ENCODE data around the gene PM20D1.
"Not testable (repeated sequence)": the region's sequence is repeated elsewhere in the genome, so short reads cannot be mapped to it uniquely, and the experiment has no call there.

The PM20D1 gene, protein sequence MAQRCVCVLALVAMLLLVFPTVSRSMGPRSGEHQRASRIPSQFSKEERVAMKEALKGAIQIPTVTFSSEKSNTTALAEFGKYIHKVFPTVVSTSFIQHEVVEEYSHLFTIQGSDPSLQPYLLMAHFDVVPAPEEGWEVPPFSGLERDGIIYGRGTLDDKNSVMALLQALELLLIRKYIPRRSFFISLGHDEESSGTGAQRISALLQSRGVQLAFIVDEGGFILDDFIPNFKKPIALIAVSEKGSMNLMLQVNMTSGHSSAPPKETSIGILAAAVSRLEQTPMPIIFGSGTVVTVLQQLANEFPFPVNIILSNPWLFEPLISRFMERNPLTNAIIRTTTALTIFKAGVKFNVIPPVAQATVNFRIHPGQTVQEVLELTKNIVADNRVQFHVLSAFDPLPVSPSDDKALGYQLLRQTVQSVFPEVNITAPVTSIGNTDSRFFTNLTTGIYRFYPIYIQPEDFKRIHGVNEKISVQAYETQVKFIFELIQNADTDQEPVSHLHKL

DNA sequence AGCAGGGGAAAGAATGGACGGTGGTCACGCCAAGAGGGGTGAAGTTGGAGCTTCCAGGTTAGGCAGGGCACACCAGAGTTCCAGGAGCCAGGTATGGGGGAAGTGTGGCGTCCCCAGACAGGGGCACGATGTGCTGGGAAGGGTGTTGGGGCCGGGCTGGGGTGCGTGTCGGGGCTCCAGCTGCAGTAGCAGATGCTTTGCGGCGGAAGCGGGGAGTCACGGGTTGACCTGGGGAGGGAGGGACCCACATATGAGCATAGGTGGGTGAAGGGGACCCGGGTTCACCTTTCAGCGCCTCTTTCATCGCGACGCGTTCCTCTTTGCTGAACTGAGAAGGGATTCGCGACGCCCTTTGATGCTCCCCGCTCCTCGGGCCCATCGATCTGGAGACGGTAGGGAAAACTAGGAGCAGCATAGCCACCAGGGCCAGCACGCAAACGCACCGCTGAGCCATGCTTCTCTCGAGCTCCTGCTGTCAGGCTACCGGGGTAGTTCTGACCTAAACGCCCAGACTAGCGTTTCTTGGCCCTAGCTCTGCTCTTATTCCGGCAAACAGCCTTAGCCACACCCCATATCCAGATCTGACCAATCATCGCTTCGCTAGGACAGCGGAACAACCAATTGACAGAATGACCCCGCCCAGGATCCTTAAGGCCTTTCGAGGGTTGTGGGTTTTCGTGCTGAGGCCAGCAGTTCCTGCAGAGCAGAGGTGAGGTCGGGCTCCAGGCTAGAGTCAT lies at the start of gene PM20D1:
TSS of gene PM20D1 (minus strand) at position 514 of the 737 bp plus-strand sequence. CDS start at position 454, 60 bp downstream.
- DNase-seq, result peak; percentile 80

DNA sequence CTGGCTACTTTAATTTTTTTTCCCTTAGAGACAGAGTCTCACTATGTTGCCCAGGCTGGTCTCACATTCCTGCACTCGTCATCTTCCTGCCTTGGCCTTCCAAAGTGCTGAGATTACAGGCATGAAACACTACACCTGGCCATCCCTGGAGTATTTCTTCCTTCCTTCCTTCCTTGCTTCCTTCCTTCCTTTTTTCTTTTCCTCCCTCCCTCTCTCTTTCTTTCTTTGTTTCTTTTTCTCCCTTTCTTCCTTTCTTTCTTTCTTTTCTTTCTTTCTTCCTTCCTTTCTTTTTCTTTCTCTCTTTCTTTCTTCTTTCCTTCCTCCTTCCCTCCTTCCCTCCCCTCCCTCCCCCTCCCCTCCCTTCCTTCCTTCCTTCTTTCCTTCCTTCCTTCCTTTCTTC lies 46.4 kb upstream of the PM20D1 start:
- DNase-seq, result no peak

DNA sequence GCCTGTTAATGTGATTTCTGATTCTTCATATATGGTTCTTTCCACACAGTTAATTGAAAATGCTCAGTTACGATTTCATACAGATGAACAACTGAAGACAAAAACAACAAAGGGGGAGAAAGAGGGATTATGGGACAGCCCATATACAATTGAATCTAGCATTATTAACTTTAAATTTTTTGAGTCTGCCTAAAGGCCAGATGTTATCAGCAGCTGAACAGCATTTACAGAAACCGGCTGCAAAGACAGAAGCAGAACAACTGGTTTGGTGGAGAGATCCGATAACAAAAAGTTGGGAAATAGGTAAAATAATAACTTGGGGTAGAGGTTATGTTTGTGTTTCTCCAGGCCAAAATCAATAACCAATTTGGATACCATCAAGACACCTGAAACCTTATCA lies 44.2 kb upstream of the PM20D1 start:
- not testable (repeated sequence) for DNase-seq

DNA sequence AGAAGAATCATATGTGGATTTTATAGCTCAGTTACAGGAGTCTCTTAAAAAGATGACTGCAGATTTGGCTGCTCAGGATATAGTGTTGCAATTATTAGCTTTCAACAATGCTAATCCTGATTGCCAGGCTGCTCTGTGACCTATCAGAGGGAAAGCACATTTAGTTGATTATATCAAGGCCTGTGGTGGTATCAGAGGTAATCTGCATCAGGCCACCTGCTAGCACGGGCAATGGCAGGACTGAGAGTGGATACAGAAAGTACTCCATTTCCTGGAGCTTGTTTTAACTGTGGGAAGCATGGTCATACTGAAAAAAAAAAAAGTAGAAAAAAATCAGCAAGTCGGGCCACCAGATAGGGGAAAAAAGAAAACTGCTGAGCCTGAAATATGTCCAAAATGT lies 42.2 kb upstream of the PM20D1 start:
- DNase-seq, result not testable (repeated sequence)

DNA sequence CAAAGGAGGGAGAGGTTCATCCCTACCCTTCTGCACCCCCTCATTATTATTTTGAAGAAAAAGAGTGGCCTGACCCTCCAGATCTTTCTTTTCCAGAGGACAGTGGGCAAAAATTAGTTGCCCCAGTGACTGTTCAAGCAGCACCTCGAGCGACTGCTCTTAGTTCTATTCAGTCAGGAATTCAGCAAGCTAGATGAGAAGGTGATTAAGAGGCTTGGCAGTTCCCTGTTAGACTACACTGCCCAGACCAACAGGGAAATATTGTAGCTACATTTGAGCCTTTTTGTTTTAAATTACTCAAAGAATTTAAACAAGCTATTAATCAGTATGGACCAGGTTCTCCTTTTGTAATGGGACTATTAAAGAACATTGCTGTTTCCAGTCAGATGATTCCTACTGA lies 41.5 kb upstream of the PM20D1 start:
- not testable (repeated sequence) for DNase-seq

DNA sequence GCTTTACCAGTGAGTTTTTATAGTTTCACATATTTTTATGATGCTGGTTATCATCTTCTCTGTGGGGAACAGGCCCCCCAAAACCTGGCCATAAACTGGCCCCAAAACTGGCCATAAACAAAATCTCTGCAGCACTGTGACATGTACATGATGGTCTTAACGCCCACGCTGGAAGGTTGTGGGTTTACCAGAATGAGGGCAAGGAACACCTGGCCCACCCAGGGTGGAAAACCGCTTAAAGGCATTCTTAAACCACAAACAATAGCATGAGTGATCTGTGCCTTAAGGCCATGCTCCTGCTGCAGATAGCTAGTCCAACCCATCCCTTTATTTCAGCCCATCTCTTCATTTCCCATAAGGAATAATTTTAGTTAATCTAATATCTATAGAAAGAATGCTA lies 40.7 kb upstream of the PM20D1 start:
- DNase-seq, result not testable (repeated sequence)

DNA sequence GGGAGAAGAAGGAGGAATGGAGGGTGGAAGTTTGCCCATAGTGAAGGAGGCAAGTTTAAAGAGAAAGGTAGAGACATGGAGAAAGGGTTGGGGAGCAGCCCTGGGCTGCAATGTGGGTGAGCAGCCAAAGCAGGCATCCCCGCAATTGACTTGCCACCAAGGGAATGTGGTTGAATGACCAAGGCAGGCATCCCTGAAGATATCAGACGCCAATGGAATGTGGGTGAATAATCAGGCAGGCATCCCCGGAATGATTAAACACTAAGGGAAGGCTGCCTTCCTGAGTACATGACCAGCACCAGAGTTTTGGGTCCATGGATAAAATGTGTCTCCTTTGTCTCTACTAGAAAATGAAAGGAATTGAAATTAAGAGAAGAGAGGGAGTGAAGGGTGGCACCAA lies 39.8 kb upstream of the PM20D1 start:
- DNase-seq, result not testable (repeated sequence)

DNA sequence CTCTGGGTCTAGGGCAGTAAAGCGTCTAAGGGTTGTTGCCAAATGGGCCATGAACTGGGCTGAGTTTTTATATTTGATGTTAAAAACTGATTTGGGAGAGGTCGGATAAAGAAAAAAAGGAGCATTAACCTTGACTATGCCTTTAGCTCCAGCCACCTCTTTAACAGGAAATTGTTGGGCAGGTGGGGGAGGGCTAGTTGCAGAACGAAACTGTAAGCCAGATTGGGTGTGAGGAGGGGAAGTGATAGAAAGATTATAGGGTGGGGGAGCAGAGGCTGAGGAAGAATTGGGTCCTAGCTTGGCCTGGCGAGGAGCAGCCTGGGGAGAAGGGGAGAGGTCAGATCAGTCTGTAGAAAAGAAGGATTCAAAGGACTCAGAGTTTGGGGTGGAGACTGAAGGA lies 39.1 kb upstream of the PM20D1 start:
- DNase-seq, result not testable (repeated sequence)

DNA sequence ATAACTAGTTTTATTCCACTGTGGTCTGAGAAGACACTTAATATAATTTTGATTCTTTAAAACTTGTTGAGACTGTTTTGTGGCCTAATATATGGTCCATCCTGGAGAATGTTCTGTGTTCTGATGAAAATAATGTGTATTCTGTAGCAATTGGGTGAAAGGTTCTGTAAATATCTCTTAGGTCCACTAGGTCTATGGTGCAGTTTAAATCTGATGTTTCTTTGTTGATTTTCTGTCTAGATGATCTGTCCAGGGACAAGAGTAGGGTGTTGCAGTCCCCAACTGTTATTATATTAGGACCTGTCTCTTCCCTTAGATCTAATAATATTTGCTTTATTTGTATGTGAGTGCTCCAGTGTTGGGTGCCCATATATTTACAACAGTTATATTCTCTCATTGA lies 33.9 kb upstream of the PM20D1 start:
- no peak for DNase-seq

DNA sequence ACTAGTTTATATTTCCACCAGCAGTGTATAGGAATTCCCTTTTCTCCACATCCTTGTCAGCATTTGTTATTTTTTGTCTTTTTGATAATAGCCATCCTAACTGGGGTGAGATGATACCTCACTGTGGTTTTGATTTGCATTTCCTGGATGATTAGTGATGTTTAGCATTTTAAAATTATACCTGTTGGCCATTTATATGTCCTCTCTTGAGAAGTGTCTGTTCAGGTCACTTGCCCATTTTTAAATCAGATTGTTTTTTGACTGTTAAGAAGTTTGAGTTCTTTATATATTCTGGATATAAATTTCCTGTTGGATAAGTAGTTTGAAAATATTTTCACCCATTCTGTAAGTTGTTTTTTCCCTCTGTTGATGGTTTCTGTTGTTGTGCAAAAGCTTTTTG lies 31.0 kb upstream of the PM20D1 start:
- DNase-seq, result no peak

DNA sequence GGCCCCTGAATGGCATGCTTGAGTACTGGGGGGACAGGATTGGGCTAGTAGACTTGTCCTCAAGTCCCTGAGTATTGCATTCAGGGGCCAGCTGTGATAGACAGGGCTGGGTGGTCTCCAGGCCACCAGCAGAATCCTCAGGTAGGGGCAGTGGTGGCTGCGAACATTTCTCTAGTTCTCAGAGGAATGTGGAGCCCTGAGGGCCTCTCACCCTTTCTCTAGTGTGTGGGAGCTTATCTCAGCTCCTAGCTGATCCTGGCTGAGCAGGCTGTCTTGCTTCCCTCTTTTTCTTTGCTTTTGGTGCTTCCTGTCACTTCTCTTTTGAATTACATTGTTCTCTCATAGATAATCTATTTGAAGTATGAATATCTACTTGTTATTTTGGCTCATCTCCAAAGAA lies 30.0 kb upstream of the PM20D1 start:
- no peak for DNase-seq

DNA sequence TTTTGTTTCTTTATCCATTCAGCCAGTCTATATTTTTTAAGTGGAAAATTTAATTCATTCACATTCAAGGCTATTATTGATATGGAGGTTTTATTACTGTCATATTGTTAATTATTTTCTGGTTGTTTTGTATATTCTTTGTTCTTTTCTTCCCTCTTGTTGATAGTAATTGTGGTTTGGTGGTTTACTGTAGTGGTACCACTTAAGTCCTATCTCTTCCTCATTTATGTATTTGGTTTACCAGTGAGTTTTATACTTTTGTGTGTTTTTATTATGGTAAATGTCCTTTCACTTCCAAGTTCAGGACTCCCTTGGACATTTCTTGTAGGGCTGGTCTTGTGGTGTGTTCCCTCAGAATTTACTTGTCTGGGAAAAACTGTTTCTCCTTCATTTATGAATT lies 28.1 kb upstream of the PM20D1 start:
- DNase-seq, result no peak

DNA sequence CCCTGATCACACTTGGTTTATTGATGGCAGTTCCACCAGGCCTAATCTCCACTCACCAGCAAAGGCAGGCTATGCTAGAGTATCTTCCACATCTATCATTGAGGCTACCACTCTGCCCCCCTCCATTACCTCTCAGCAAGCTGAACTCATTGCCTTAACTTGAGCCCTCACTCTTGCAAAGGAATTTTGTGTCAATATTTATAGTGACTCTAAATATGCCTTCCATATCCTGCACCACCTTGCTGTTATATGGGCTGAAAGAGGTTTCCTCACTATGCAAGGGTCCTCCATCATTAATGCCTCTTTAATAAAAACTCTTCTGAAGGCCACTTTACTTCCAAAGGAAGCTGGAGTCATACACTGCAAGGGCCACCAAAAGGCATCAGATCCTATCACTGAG lies 23.2 kb upstream of the PM20D1 start:
- DNase-seq, result not testable (repeated sequence)

DNA sequence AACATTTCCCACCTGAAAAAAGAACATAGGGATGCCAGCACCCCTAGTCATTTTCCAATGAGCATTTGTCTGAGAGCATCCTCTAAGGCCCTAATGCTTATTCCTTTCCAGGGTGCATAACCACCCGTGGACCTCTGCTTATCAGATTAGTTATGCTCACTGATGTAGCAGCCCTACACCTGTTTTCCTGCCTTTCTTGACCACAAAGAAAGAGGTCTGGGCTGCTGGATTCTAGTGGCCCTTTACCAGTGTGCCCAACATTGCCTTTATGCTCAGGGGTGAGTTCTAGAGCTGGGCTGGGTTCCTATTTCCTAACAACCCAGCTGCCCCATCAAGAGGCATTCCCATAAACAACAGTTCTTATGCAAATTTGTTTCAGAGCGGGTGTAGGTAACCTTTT lies 20.3 kb upstream of the PM20D1 start:
- no peak for DNase-seq

DNA sequence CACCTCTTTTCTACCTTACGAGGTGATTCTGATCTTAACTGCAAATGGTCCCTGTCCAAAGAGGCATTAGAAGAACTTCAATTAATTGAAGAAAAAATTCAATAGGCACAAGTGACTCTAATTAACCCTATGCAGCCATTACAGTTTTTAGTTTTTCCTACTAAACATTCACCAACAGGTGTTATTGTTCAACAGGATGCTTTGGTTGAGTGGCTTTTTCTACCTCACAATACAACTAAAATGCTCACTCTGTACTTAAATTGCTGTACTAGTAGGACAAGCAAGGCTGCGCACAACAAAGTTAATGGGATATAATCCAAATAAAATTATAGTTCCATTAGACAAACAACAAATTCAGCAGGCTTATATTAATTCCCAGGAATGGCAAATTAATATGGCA lies 11.6 kb upstream of the PM20D1 start:
- no peak for DNase-seq

DNA sequence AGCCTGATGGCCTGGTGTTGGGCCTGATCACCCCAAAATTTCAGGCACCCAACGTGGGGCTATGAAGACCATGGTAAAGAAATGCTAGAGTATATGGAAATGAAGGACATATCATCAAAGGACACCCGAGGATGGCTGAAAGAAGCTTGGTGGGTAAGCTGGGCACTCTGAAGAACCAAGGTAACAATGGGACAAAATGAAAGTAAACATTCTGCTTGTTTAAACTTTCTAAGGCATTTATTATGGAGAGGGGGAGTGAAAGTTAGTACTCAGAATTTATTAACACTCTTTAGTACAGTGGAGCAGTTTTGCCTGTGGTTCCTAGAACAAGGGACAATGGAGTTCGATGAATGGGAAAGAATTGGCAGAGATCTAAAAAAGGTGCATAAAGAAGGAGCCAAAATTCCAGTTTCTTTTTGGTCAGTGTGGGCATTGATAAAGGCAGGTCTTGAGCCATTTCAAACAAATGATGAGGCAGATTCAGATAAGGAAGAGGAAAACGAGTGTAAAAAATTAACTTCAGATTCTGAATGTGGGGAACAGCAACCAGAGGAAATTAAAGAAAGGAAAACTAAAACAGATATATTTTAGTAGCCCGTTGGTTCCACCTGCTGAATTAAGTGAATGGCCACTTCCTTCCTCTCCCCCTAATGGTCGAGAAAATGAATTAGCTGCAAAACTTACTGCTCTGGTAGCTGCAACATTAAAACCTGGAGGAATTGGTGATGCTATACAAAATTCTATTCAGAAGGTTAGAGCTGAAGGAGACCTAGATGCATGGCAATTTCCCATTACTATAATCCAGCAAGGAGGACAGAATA lies 8.4 kb upstream of the PM20D1 start:
- no peak for DNase-seq

DNA sequence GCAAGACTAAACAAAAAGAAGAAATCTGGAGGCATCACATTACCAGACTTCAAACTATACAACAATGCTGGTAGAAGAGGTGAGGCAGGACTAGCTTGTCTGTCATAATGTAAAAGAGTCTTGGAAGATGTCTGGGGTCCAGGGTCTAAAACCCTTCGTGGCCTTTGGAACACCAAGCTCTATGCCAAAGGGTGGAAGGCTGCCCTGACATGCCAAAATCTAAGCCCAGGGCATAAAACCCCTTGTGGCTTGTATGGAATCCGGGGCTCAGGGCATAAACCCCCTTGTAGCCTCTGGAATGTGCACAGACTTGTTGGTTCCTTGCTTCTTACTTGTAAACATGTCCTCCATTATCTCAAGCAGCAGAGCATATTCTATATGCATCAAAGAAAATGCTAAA lies 7.6 kb upstream of the PM20D1 start:
- not testable (repeated sequence) for DNase-seq

DNA sequence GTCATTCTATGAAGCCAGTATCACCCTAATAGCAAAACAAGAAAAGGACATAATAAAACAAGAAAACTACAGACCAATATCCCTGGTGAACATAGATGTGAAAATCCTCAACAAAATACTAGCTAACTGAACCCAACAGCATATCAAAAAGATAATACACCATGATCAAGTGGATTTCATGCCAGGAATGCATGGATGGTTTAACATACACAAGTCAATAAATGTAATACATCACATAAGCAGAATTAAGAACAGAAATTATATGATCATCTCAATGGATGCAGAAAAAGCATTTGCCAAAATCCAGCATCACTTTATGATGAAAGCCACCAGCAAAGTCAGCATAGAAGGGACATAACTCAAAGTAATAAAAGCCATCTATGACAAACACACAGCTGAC lies 6.5 kb upstream of the PM20D1 start:
- no peak for DNase-seq

DNA sequence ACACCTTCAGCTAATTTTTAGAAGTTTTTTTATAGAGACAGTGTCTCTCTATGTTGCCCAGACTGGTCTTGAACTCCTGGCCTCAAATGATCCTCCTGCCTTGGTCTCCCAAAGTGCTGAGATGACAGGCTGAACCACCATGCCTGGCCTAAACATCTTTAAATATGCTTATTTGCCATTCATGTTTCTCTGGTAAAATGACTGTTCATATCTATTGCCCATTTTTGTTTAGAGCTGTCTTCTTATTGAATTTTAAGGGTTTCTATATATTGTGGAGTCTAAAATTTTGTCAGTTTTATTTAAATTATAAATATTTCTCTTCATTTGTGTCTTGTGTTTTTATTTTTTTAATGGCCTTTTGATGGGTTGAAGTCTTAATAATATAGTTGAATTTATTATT lies 3.0 kb upstream of the PM20D1 start:
- no peak for DNase-seq

DNA sequence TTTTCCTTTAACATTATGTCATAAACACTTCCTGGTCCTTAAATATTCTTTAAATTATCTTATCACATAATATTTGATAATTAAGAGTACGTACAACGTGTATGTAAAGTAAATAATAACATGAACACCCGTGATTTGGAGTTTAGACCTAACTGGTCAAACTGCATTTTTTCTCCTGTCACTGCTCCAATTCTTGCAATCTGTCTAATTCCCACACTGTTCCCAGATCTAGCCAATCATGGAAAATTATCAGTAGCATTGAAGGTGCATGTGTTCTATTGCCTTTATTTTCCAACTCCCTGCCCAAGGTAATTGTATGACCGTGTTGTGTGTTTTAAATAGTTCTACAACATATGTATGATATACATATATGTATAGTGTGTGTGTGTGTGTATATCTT lies 2.1 kb upstream of the PM20D1 start:
- no peak for DNase-seq

DNA sequence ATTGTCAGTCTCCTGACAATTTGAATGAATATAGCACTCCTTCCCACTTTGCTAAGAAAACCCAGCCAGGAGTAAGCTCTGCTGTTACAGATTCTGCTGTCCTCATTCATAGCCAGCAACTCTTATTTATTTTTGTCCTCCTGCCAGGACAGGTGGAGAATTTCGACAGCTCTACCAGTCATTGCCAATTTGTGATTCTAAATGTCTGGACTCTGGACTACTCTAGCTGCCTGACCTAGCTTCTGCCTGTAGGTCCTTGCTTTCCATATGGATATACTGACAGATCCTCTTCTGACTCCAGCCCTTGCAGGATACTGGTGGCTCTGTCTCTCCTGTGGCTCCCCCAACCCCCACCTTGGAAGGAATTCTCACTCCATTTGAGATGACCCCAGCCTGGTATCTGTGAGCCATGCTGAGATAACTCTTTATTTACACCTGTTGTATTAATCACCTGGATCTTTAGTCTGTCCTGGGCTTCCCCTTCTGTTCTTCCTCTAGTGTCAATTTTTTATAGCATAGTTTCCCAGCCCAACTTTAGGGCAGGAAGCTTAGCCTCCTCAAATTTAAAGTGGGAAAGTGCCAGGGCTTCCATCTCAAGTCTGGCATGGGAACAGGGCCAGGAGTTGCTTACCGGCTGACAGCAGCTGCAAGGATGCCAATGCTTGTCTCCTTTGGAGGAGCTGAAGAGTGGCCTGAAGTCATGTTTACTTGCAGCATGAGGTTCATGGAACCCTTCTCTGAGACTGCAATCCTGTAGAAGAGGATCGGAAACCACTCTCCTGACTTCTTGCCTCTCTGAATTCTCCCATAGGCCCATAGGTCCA lies 6.7 kb downstream of the PM20D1 start:
- no peak for DNase-seq

DNA sequence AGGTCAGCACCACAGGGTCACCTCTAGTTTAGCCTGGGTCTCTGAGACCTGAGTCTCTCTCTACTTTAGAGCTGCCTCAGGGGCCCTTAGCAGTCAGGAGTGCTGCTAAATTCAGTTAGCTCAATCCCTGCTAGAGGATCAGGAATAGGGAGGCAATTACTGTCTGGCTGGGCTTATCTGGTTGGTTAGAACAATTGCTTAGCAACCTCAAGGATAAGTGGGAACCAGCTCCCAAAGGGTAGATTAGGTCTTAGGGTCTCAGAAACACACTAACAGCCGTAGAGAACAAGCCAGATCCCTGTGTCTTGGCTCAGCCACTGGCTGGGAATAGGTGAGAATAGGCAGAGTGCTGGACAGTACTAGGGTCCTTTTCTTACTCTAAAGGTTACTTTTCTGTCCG lies 7.7 kb downstream of the PM20D1 start:
- no peak for DNase-seq
